B cell (primary cell): ENCODE data around the gene NXPE3. TPM values are rescaled to one million over a fixed set of nuclear protein-coding genes. Genes with fewer than 3 reads are reported as not detected.
A peak's percentile ranks its signal among the peaks of the same experiment; 100 is the strongest.

ENCODE experiments used
- ATAC-seq: fragments of 200-7000 bp; cut with Tn5 transposase; one replicate; pipeline ENCODE4 v1.10.0; 2021; ENCODE audit warnings: low read depth, mild to moderate bottlenecking, moderate number of reproducible peaks, moderate library complexity
- CTCF ChIA-PET: fragments of 350-600 bp; sonication (Branson Sonifier 250); formaldehyde crosslinking; loops from one replicate; lab custom pipeline; 2021; ENCODE audit warnings: antibody characterized with exemption, inconsistent platforms; lab: Charles Lee
- POLR2A ChIA-PET: fragments of 350-600 bp; sonication (Branson Sonifier 250); formaldehyde crosslinking; loops from one replicate; lab custom pipeline; 2021; ENCODE audit warnings: antibody characterized with exemption; lab: Charles Lee
- DNase-seq: peaks from one replicate; pipeline ENCODE4 v3.0.0; 2013
- H2AFZ ChIP-seq: 2 replicates; pipeline ENCODE4 v1.6.1; 2012; ENCODE audit warnings: mild to moderate bottlenecking, low read depth, low read length; ENCODE audit not compliant: insufficient read depth, poor library complexity, severe bottlenecking
- H3K27ac ChIP-seq, 2 donors: 1 replicate in 1 of 2; 2 replicates in 1 of 2; pipeline ENCODE4 v1.5.1; 2012 to 2013; ENCODE audit warnings: low read length in 2 of 2, mild to moderate bottlenecking in 2 of 2, moderate library complexity in 1 of 2
- H3K27me3 ChIP-seq, 4 experiments: fragments of 200-600 bp in 1 of 4; sonication (generic) in 1 of 4; replicated peaks in 1 of 4; 1 replicate in 2 of 4; 2 replicates in 2 of 4; pipeline versions ENCODE4 v1.6.1 to v1.7.0; 2013 to 2016; ENCODE audit warnings: low read length in 3 of 4, mild to moderate bottlenecking in 2 of 4, mixed read lengths in 1 of 4, moderate library complexity in 1 of 4; ENCODE audit not compliant: insufficient read depth in 4 of 4, control insufficient read depth in 3 of 4; ENCODE audit errors: control extremely low read depth in 1 of 4
- H3K36me3 ChIP-seq, 2 experiments: replicated peaks in 1 of 2; 1 replicate in 1 of 2; 2 replicates in 1 of 2; pipeline versions ENCODE4 v1.6.1 to v1.7.1; 2013; ENCODE audit warnings: low read length in 1 of 2; ENCODE audit not compliant: insufficient read depth in 2 of 2, control insufficient read depth in 1 of 2; ENCODE audit errors: control extremely low read depth in 1 of 2, extremely low read depth in 1 of 2
- H3K4me1 ChIP-seq, 2 donors: fragments of 200-600 bp in 1 of 2; sonication (generic) in 1 of 2; 1 replicate in 1 of 2; 2 replicates in 1 of 2; pipeline versions ENCODE4 v1.5.1 to v1.6.1; 2013 to 2017; ENCODE audit warnings: low read length in 2 of 2; ENCODE audit not compliant: control insufficient read depth in 2 of 2, insufficient read depth in 2 of 2
- H3K4me2 ChIP-seq: replicated peaks from 2 replicates; pipeline ENCODE3; 2012; ENCODE audit warnings: mild to moderate bottlenecking, low read depth, low read length; ENCODE audit not compliant: poor library complexity, severe bottlenecking
- H3K4me3 ChIP-seq, 5 experiments: fragments of 200-600 bp in 1 of 5; sonication (generic) in 1 of 5; 1 replicate in 3 of 5; 2 replicates in 2 of 5; pipeline versions ENCODE4 v1.5.1 to v1.7.0; 2011 to 2016; ENCODE audit warnings: low read length in 4 of 5, mild to moderate bottlenecking in 4 of 5, low read depth in 2 of 5, control low read depth in 1 of 5, moderate library complexity in 1 of 5; ENCODE audit not compliant: insufficient read depth in 1 of 5; ENCODE audit errors: control extremely low read depth in 1 of 5, extremely low read depth in 1 of 5
- H3K79me2 ChIP-seq: fragments of 200-600 bp; sonication (generic); one replicate; pipeline ENCODE4 v1.6.0; 2016; ENCODE audit warnings: low read length; ENCODE audit not compliant: control insufficient read depth, insufficient read depth
- H3K9ac ChIP-seq: fragments of 200-600 bp; sonication (generic); 2 replicates; pipeline ENCODE4 v1.6.1; 2017; ENCODE audit warnings: mild to moderate bottlenecking, low read length, moderate library complexity
- H3K9me3 ChIP-seq, 3 donors: one replicate each; pipeline versions ENCODE4 v1.6.1 to v1.7.1; 2013; ENCODE audit warnings: low read length in 2 of 3; ENCODE audit not compliant: control insufficient read depth in 2 of 3, insufficient read depth in 1 of 3; ENCODE audit errors: control extremely low read depth in 1 of 3
- H4K20me1 ChIP-seq: 2 replicates; pipeline ENCODE4 v1.6.0; 2012; ENCODE audit warnings: mild to moderate bottlenecking, low read length; ENCODE audit not compliant: insufficient read depth, control insufficient read depth, poor library complexity, severe bottlenecking
- H3K27ac Mint-ChIP-seq: one replicate; pipeline ENCODE4 v1.8.0; 2021; ENCODE audit warnings: mixed read lengths
- H3K27me3 Mint-ChIP-seq: one replicate; pipeline ENCODE4 v1.8.0; 2021; ENCODE audit warnings: mixed read lengths
- H3K4me1 Mint-ChIP-seq: one replicate; pipeline ENCODE4 v1.8.0; 2021; ENCODE audit warnings: mixed read lengths
- H3K4me3 Mint-ChIP-seq: one replicate; pipeline ENCODE4 v1.8.0; 2021; ENCODE audit warnings: mixed read lengths
- H3K9me3 Mint-ChIP-seq: one replicate; pipeline ENCODE4 v1.8.0; 2022; ENCODE audit warnings: mixed read lengths; ENCODE audit not compliant: insufficient read depth
- CTCF ChIP-seq: fragments of 200-600 bp; IDR thresholded peaks from one replicate; pipeline ENCODE4 v1.8.0; 2022; ENCODE audit warnings: antibody characterized with exemption, mild to moderate bottlenecking
- EZH2 ChIP-seq: IDR thresholded peaks from 2 replicates; pipeline ENCODE4 v1.6.1; 2012; ENCODE audit warnings: borderline replicate concordance, low read depth, mild to moderate bottlenecking, moderate library complexity, low read length; ENCODE audit not compliant: insufficient read depth, poor library complexity, severe bottlenecking
- WGBS: methylation state at CpG from one replicate; pipeline ENCODE4 v1.1.5; 2013; ENCODE audit warnings: missing lambda C conversion rate; ENCODE audit not compliant: insufficient coverage; 5-methylcytosine and 5-hydroxymethylcytosine counted together
- intact Hi-C: fragments of 100-400 bp; cut with micrococcal nuclease; formaldehyde crosslinking; loops from one replicate; pipeline ENCODE4 v1.10.0; 2022
- polyA plus RNA-seq: library from polyadenylated mRNA; depleted of rRNA; stranded (reverse); fragments of >200 nt; gene quantifications from 2 replicates; pipeline ENCODE4 v1.2.3, GENCODE V29; 2012
- total RNA-seq, 2 donors: library from RNA; stranded (reverse); fragments of 120-200 nt in 1 of 2; gene quantifications; 1 replicate in 1 of 2; 2 replicates in 1 of 2; pipeline versions ENCODE4 v1.2.3 to v1.2.4, GENCODE V29; 2013 to 2022

Gene NXPE3
- total and polyA plus RNA-seq, 2 donors (not counting 1 experiment from before 2014, with no cell fraction given) = 15.4 to 19.7 TPM

- H4K20me1 ChIP-seq = no peaks in the 10 kb centered on the region
- H3K9me3 ChIP-seq = peaks cover 0 to 1% (median 0%) of the 10 kb centered on the region in 3 donors
- H3K27me3 ChIP-seq = no peaks in the 10 kb centered on the region
- peak overlapping the region; percentile 37 for H2AFZ ChIP-seq
- H3K4me3 ChIP-seq = no peak overlapping the region
- no peak for TF ChIP-seq EZH2
- TF ChIP-seq CTCF = no peak
- intact Hi-C loops = no loop called here
- Mint-ChIP-seq H3K27ac (peak overlapping the region; percentile 56), H3K27me3 (no peaks in the 10 kb centered on the region), H3K4me3 (no peak overlapping the region), H3K4me1 (peaks cover 21% of the 10 kb centered on the region), H3K9me3 (no peaks in the 10 kb centered on the region)
- peak overlapping the region; percentile 28 for H3K4me2 ChIP-seq
- WGBS = 33% methylated on average over 6 of the region's 8 CpGs
- POLR2A ChIA-PET = interaction anchor here (0.7 to 1.0 kb wide), 2 partner anchors 15 to 306 kb away, joined by 3 to 6 read pairs; no protein-coding TSS in a partner anchor
- no peak overlapping the region for H3K9ac ChIP-seq
- DNase-seq (no peak), ATAC-seq (no peak)
- H3K4me1 ChIP-seq = peaks cover 5 to 10% of the 10 kb centered on the region in 2 donors
- CTCF ChIA-PET = interaction anchor here (1.2 to 2.4 kb wide), 2 partner anchors 41 to 349 kb away, joined by 3 to 6 read pairs; no protein-coding TSS in a partner anchor
- H3K27ac ChIP-seq = no peak overlapping the region
- no peaks in the 10 kb centered on the region for H3K79me2 ChIP-seq
- H3K36me3 ChIP-seq = no peaks in the 10 kb centered on the region
These were observed 97.1 kb downstream of the NXPE3 start for GRCh38 chr3:101876142-101876541.

Other genes with a start within 250 kb of the NXPE3 start
- gene TRMT10C, start 217.3 kb upstream of the NXPE3 start, total RNA-seq = 25.2 and 25.3 TPM in 2 replicates
- gene TRMT10C, start 217.3 kb upstream of the NXPE3 start, polyA plus RNA-seq = 9.0 and 13.2 TPM in 2 replicates
- gene PCNP, start 205.0 kb upstream of the NXPE3 start, total RNA-seq = 156 and 157 TPM in 2 replicates
- 39.1 and 71.4 TPM in 2 replicates for gene PCNP, start 205.0 kb upstream of the NXPE3 start, polyA plus RNA-seq
- 40.7 and 42.6 TPM in 2 replicates for gene ZBTB11, start 102.1 kb upstream of the NXPE3 start, total RNA-seq
- gene ZBTB11, start 102.1 kb upstream of the NXPE3 start, polyA plus RNA-seq = 16.3 and 41.0 TPM in 2 replicates
- 1,022 and 1,072 TPM in 2 replicates for gene RPL24, start 92.5 kb upstream of the NXPE3 start, total RNA-seq
- gene RPL24, start 92.5 kb upstream of the NXPE3 start, polyA plus RNA-seq = 1,369 and 1,411 TPM in 2 replicates
- gene CEP97, start 54.6 kb upstream of the NXPE3 start, total RNA-seq = 15.0 and 15.4 TPM in 2 replicates
- 2.1 and 2.2 TPM in 2 replicates for gene CEP97, start 54.6 kb upstream of the NXPE3 start, polyA plus RNA-seq
- gene NFKBIZ, start 70.3 kb downstream of the NXPE3 start, total RNA-seq = 141 and 157 TPM in 2 replicates
- gene NFKBIZ, start 70.3 kb downstream of the NXPE3 start, polyA plus RNA-seq = 114 and 133 TPM in 2 replicates